ENCODE data around the gene GHRH.

Gene GHRH

GRCh38 chr20:37229357-37229756 lies 32.3 kb downstream of the GHRH start:
- no peak for DNase-seq
- peaks cover 96% of the 10 kb centered on the region for H3K36me3 ChIP-seq (ENCODE audit: control insufficient read depth, insufficient read depth, low read length)

GRCh38 chr20:37228656-37229055 lies 33.0 kb downstream of the GHRH start:
- no peak for DNase-seq
- Histone ChIP-seq H3K4me1 (ENCODE audit: control insufficient read depth, insufficient read depth, low read length, poor library complexity, severe bottlenecking) (no peaks in the 10 kb centered on the region), H3K9me3 (ENCODE audit: control insufficient read depth, low read length) (no peaks in the 10 kb centered on the region), H3K4me3 (ENCODE audit: insufficient read depth, low read depth, low read length, poor library complexity, severe bottlenecking) (no peak overlapping the region), H3K27ac (ENCODE audit: insufficient read depth, low read length, poor library complexity, severe bottlenecking) (no peak overlapping the region), H3K27me3 (replicated peaks; ENCODE audit: control insufficient read depth, insufficient read depth, low read length, poor library complexity, severe bottlenecking) (no peaks in the 10 kb centered on the region), H3K36me3 (ENCODE audit: control insufficient read depth, insufficient read depth, low read length) (peaks cover 95% of the 10 kb centered on the region)

More at GRCh38 chr20:37229357-37229756, 32.3 kb downstream of the GHRH start:
- Histone ChIP-seq H3K27ac (ENCODE audit: insufficient read depth, low read length, poor library complexity, severe bottlenecking) (no peak overlapping the region), H3K4me1 (ENCODE audit: control insufficient read depth, insufficient read depth, low read length, poor library complexity, severe bottlenecking) (no peaks in the 10 kb centered on the region), H3K4me3 (ENCODE audit: insufficient read depth, low read depth, low read length, poor library complexity, severe bottlenecking) (no peak overlapping the region), H3K9me3 (ENCODE audit: control insufficient read depth, low read length) (no peaks in the 10 kb centered on the region), H3K27me3 (replicated peaks; ENCODE audit: control insufficient read depth, insufficient read depth, low read length, poor library complexity, severe bottlenecking) (no peaks in the 10 kb centered on the region)

- Histone ChIP-seq H3K36me3 (ENCODE audit: control insufficient read depth, insufficient read depth, low read length) (peaks cover 91% of the 10 kb centered on the region), H3K4me1 (ENCODE audit: control insufficient read depth, insufficient read depth, low read length, poor library complexity, severe bottlenecking) (no peaks in the 10 kb centered on the region), H3K9me3 (ENCODE audit: control insufficient read depth, low read length) (no peaks in the 10 kb centered on the region), H3K27ac (ENCODE audit: insufficient read depth, low read length, poor library complexity, severe bottlenecking) (no peak overlapping the region), H3K27me3 (replicated peaks; ENCODE audit: control insufficient read depth, insufficient read depth, low read length, poor library complexity, severe bottlenecking) (no peaks in the 10 kb centered on the region), H3K4me3 (ENCODE audit: insufficient read depth, low read depth, low read length, poor library complexity, severe bottlenecking) (no peak overlapping the region)
- DNase-seq, result no peak
These were observed 33.5 kb downstream of the GHRH start for GRCh38 chr20:37228082-37228481.

- H3K9me3 ChIP-seq (ENCODE audit: control insufficient read depth, low read length), result no peaks in the 10 kb centered on the region
- H3K27me3 ChIP-seq (replicated peaks; ENCODE audit: control insufficient read depth, insufficient read depth, low read length, poor library complexity, severe bottlenecking), result no peaks in the 10 kb centered on the region
- no peaks in the 10 kb centered on the region for H3K4me1 ChIP-seq (ENCODE audit: control insufficient read depth, insufficient read depth, low read length, poor library complexity, severe bottlenecking)
- DNase-seq, result no peak
- H3K36me3 ChIP-seq (ENCODE audit: control insufficient read depth, insufficient read depth, low read length), result peaks cover 81% of the 10 kb centered on the region
- H3K4me3 ChIP-seq (ENCODE audit: insufficient read depth, low read depth, low read length, poor library complexity, severe bottlenecking), result no peak overlapping the region
- H3K27ac ChIP-seq (ENCODE audit: insufficient read depth, low read length, poor library complexity, severe bottlenecking), result no peak overlapping the region
These were observed 34.7 kb downstream of the GHRH start for GRCh38 chr20:37226889-37227288.

GRCh38 chr20:37225146-37225545 lies 36.5 kb downstream of the GHRH start:
- Histone ChIP-seq H3K27me3 (replicated peaks; ENCODE audit: control insufficient read depth, insufficient read depth, low read length, poor library complexity, severe bottlenecking) (no peaks in the 10 kb centered on the region), H3K4me1 (ENCODE audit: control insufficient read depth, insufficient read depth, low read length, poor library complexity, severe bottlenecking) (no peaks in the 10 kb centered on the region), H3K36me3 (ENCODE audit: control insufficient read depth, insufficient read depth, low read length) (peaks cover 72% of the 10 kb centered on the region), H3K27ac (ENCODE audit: insufficient read depth, low read length, poor library complexity, severe bottlenecking) (no peak overlapping the region), H3K9me3 (ENCODE audit: control insufficient read depth, low read length) (no peaks in the 10 kb centered on the region), H3K4me3 (ENCODE audit: insufficient read depth, low read depth, low read length, poor library complexity, severe bottlenecking) (no peak overlapping the region)
- no peak for DNase-seq

- no peak for DNase-seq
- Histone ChIP-seq H3K9me3 (ENCODE audit: control insufficient read depth, low read length) (no peaks in the 10 kb centered on the region), H3K4me3 (ENCODE audit: insufficient read depth, low read depth, low read length, poor library complexity, severe bottlenecking) (no peak overlapping the region), H3K4me1 (ENCODE audit: control insufficient read depth, insufficient read depth, low read length, poor library complexity, severe bottlenecking) (no peaks in the 10 kb centered on the region), H3K27ac (ENCODE audit: insufficient read depth, low read length, poor library complexity, severe bottlenecking) (no peak overlapping the region), H3K27me3 (replicated peaks; ENCODE audit: control insufficient read depth, insufficient read depth, low read length, poor library complexity, severe bottlenecking) (no peaks in the 10 kb centered on the region), H3K36me3 (ENCODE audit: control insufficient read depth, insufficient read depth, low read length) (peaks cover 68% of the 10 kb centered on the region)
These were observed 38.6 kb downstream of the GHRH start for GRCh38 chr20:37223053-37223452.

- H3K4me1 ChIP-seq (ENCODE audit: control insufficient read depth, insufficient read depth, low read length, poor library complexity, severe bottlenecking), result no peaks in the 10 kb centered on the region
- H3K4me3 ChIP-seq (ENCODE audit: insufficient read depth, low read depth, low read length, poor library complexity, severe bottlenecking), result no peak overlapping the region
- peaks cover 63% of the 10 kb centered on the region for H3K36me3 ChIP-seq (ENCODE audit: control insufficient read depth, insufficient read depth, low read length)
- H3K9me3 ChIP-seq (ENCODE audit: control insufficient read depth, low read length), result no peaks in the 10 kb centered on the region
- H3K27me3 ChIP-seq (replicated peaks; ENCODE audit: control insufficient read depth, insufficient read depth, low read length, poor library complexity, severe bottlenecking), result no peaks in the 10 kb centered on the region
- H3K27ac ChIP-seq (ENCODE audit: insufficient read depth, low read length, poor library complexity, severe bottlenecking), result no peak overlapping the region
- DNase-seq, result no peak
These were observed 39.5 kb downstream of the GHRH start for GRCh38 chr20:37222086-37222485.

- H3K36me3 ChIP-seq (ENCODE audit: control insufficient read depth, insufficient read depth, low read length), result peaks cover 61% of the 10 kb centered on the region
These were observed 40.9 kb downstream of the GHRH start for GRCh38 chr20:37220731-37221130.

GRCh38 chr20:37219751-37220668 lies 41.6 kb downstream of the GHRH start:
- no peaks in the 10 kb centered on the region for H3K27me3 ChIP-seq (replicated peaks; ENCODE audit: control insufficient read depth, insufficient read depth, low read length, poor library complexity, severe bottlenecking)
- no peak overlapping the region for H3K27ac ChIP-seq (ENCODE audit: insufficient read depth, low read length, poor library complexity, severe bottlenecking)
- H3K9me3 ChIP-seq (ENCODE audit: control insufficient read depth, low read length), result no peaks in the 10 kb centered on the region
- H3K4me3 ChIP-seq (ENCODE audit: insufficient read depth, low read depth, low read length, poor library complexity, severe bottlenecking), result no peak overlapping the region
- DNase-seq, result no peak
- H3K36me3 ChIP-seq (ENCODE audit: control insufficient read depth, insufficient read depth, low read length), result peaks cover 57% of the 10 kb centered on the region
- no peaks in the 10 kb centered on the region for H3K4me1 ChIP-seq (ENCODE audit: control insufficient read depth, insufficient read depth, low read length, poor library complexity, severe bottlenecking)

More at GRCh38 chr20:37220731-37221130, 40.9 kb downstream of the GHRH start:
- Histone ChIP-seq H3K9me3 (ENCODE audit: control insufficient read depth, low read length) (no peaks in the 10 kb centered on the region), H3K27ac (ENCODE audit: insufficient read depth, low read length, poor library complexity, severe bottlenecking) (no peak overlapping the region), H3K4me1 (ENCODE audit: control insufficient read depth, insufficient read depth, low read length, poor library complexity, severe bottlenecking) (no peaks in the 10 kb centered on the region), H3K4me3 (ENCODE audit: insufficient read depth, low read depth, low read length, poor library complexity, severe bottlenecking) (no peak overlapping the region), H3K27me3 (replicated peaks; ENCODE audit: control insufficient read depth, insufficient read depth, low read length, poor library complexity, severe bottlenecking) (no peaks in the 10 kb centered on the region)
- no peak for DNase-seq

GRCh38 chr20:37218976-37219375 lies 42.6 kb downstream of the GHRH start:
- H3K4me3 ChIP-seq (ENCODE audit: insufficient read depth, low read depth, low read length, poor library complexity, severe bottlenecking), result no peak overlapping the region
- H3K4me1 ChIP-seq (ENCODE audit: control insufficient read depth, insufficient read depth, low read length, poor library complexity, severe bottlenecking), result no peaks in the 10 kb centered on the region
- H3K27me3 ChIP-seq (replicated peaks; ENCODE audit: control insufficient read depth, insufficient read depth, low read length, poor library complexity, severe bottlenecking), result no peaks in the 10 kb centered on the region
- H3K27ac ChIP-seq (ENCODE audit: insufficient read depth, low read length, poor library complexity, severe bottlenecking), result no peak overlapping the region
- H3K36me3 ChIP-seq (ENCODE audit: control insufficient read depth, insufficient read depth, low read length), result peaks cover 55% of the 10 kb centered on the region
- no peaks in the 10 kb centered on the region for H3K9me3 ChIP-seq (ENCODE audit: control insufficient read depth, low read length)
- DNase-seq, result no peak
